Endothelial cell of umbilical vein (primary cell): Measurements from ENCODE around the gene SLC35D1.

Source experiments
- JUN ChIP-seq: IDR thresholded peaks from 2 replicates; pipeline ENCODE4 v1.6.1; 2011; ENCODE audit warnings: borderline replicate concordance, low read depth; ENCODE audit not compliant: insufficient read length, insufficient read depth
- POLR2A ChIP-seq: IDR thresholded peaks from 2 replicates; pipeline ENCODE4 v1.6.1; 2012; ENCODE audit warnings: low read depth, mild to moderate bottlenecking, control low read depth, low read length
- TF ChIP-seq, protein P1 (sequence below), 2 donors: IDR thresholded peaks; 1 replicate in 1 of 2; 2 replicates in 1 of 2; pipeline ENCODE4 v1.5.1; 2011; ENCODE audit warnings: low read length in 2 of 2, mild to moderate bottlenecking in 2 of 2, moderate library complexity in 2 of 2, control low read depth in 1 of 2, inconsistent platforms in 1 of 2, low read depth in 1 of 2; ENCODE audit not compliant: insufficient read depth in 1 of 2; ENCODE audit errors: extremely low read depth in 1 of 2
- TF ChIP-seq, protein P2 (sequence below): IDR thresholded peaks from 2 replicates; pipeline ENCODE4 v1.6.1; 2011; ENCODE audit not compliant: insufficient read depth, insufficient read length

DNA sequence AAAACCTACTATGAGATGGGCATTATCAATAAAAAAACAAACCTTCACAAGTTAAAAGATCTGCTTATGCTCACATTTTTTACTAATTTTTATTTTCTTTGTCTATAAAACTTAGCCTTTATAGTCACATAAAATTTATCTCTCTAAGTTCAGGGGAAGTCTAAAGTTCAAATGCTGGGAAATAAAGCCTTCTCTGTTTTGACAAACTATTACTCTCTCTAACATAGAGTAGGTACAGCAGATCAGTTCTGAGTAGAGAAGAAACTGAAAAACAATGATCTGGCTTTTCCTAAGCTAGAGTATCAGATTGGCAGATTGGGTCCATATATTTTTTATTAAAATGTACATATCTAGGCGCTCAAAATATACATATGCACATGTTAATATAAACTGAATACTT lies 49.6 kb upstream of the SLC35D1 start:
- TF ChIP-seq, protein P1, sequence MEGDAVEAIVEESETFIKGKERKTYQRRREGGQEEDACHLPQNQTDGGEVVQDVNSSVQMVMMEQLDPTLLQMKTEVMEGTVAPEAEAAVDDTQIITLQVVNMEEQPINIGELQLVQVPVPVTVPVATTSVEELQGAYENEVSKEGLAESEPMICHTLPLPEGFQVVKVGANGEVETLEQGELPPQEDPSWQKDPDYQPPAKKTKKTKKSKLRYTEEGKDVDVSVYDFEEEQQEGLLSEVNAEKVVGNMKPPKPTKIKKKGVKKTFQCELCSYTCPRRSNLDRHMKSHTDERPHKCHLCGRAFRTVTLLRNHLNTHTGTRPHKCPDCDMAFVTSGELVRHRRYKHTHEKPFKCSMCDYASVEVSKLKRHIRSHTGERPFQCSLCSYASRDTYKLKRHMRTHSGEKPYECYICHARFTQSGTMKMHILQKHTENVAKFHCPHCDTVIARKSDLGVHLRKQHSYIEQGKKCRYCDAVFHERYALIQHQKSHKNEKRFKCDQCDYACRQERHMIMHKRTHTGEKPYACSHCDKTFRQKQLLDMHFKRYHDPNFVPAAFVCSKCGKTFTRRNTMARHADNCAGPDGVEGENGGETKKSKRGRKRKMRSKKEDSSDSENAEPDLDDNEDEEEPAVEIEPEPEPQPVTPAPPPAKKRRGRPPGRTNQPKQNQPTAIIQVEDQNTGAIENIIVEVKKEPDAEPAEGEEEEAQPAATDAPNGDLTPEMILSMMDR (IDR thresholded peaks at IDR 0.05; ENCODE audit: extremely low read depth in 1 of 2, insufficient read depth in 1 of 2, low read depth in 1 of 2, low read length in 2 of 2), result no peak
- TF ChIP-seq, protein P2, sequence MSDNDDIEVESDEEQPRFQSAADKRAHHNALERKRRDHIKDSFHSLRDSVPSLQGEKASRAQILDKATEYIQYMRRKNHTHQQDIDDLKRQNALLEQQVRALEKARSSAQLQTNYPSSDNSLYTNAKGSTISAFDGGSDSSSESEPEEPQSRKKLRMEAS, result no peak
- TF ChIP-seq POLR2A, result no peak
- TF ChIP-seq JUN, result no peak
